Lung microvascular endothelial cell (primary cell): ENCODE measurements around the gene OSR1. TPM values are rescaled to one million over a fixed set of nuclear protein-coding genes. Genes with fewer than 3 reads are reported as not detected.
A peak's percentile ranks its signal among the peaks of the same experiment; 100 is the strongest.

Experiments
- DNase-seq, 2 donors: peaks; one replicate each; pipeline versions ENCODE4 v3.0.0 to v3.0.0-alpha.2; 2010; ENCODE audit warnings: low read depth in 2 of 2
- total RNA-seq: library from RNA; depleted of rRNA; stranded (reverse); fragments of >200 nt; gene quantifications from 2 replicates; pipeline ENCODE4 v1.2.1, GENCODE V29; 2014

OSR1 gene
- total RNA-seq, 1 donor from 2014 or later = 1.6 TPM

DNA sequence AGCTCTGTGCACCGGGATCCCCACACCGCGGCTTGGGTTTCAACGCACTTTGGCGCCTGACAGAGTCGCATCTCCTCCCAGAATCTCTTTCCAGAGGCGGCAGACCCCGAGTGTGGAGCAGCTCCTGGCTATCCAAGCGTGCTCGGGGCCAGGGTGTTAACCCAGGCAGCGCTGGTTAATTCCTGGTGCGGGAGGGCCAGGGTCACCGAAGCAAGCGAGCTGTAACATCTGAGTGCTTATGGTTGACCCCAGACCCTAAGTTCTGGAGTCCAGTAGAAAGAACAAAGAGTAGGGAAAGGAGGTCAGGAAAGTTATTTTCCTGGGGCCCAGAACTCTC is 566 bp upstream of the OSR1 start:
- DNase-seq = no peak

GRCh38 chr2:19357402-19358241 is 801 bp downstream of the OSR1 start:
- no peak for DNase-seq

DNA sequence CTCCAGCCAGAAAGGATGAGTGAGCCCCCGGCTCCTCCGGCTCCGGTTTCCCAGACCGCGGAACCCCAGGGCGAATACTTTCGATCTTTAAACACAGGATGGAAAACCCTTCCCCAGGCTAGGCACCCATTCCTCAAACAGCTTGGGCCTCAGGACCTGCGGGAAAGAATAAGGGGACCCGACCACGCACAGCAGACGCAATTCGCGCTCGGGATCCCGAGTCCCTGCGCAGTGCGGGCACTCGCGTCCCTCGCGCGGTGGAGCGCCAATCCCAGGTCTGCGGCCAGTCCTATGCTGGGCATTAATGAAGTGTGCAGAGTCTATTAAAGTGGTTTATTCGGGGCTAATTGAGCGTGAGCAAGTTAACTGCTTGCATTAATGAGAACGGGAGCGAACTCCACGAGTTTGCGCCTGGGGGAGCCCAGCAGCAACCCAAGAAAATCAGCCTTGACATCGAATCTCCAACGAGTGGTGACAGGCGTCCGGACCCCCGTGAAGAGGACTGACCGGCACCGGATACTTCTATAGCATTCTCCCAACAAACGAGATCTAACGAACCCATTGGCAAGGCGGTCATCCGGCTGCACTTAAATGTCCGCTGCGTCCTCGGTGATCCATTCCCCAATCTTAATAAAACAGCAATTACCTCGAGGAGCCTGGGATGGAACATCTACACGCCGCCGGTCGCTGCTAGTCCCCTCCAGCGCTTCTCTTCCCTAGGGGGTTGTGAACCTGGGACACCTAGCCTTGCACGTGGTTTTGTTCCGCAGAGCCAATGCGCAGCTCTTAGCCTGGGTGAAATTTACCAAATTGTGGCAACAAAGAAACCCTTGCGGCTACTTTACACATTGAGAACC is 1.6 kb downstream of the OSR1 start:
- DNase-seq = no peak

DNA sequence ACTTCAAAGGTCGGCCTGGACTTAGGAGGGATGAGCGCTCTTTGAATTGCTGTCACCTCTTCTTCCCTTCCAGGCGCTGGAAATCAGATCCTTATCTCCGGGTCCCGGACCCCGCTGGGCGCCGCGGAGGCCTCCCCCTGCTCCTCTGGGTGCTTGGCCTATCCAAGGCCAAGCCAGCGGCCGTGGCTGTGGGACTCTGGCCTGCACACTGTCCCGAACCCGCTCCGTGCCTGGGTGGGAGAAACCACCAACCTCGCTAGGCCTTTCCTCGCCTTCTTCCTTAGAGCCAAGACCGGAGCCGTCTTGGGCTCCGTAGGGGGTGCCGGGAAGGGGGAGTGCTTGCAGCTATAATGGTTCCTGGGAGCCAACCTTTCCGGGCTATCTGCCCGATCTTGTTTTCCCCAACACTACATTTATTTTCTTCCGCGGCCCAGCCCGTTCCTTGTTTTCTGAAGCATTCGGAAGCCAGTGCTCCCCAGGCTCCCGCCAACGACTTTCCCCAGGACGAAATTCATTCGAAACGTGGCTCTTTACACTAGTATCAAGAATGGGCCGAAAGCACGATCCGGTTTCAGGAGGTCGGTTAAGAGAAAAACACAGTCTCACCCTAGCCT is 2.4 kb downstream of the OSR1 start:
- DNase-seq = no peak

GRCh38 chr2:19355416-19355821 is 3.0 kb downstream of the OSR1 start:
- DNase-seq = no peak

DNA sequence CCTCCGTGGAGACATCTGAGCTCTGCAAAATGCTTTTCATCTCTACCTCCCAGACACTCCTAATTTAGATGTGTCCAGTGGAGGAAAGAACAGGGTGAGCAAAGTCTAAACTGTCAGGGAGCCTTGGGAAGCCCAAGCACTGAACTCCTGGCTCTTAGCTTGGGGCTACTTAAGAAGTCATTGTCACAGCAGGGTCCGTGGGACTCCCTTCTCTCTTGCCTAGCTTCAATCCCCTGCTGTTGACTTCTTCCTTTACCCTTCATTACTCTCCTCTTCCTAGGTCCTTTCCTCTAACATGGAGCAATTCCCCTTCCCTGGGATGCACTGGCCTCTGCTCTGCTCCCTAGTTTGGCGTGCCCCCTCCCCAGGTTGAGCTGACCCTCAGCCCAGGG is 3.4 kb downstream of the OSR1 start:
- no peak for DNase-seq

GRCh38 chr2:19353721-19354050 is 4.7 kb downstream of the OSR1 start:
- DNase-seq = no peak

DNA sequence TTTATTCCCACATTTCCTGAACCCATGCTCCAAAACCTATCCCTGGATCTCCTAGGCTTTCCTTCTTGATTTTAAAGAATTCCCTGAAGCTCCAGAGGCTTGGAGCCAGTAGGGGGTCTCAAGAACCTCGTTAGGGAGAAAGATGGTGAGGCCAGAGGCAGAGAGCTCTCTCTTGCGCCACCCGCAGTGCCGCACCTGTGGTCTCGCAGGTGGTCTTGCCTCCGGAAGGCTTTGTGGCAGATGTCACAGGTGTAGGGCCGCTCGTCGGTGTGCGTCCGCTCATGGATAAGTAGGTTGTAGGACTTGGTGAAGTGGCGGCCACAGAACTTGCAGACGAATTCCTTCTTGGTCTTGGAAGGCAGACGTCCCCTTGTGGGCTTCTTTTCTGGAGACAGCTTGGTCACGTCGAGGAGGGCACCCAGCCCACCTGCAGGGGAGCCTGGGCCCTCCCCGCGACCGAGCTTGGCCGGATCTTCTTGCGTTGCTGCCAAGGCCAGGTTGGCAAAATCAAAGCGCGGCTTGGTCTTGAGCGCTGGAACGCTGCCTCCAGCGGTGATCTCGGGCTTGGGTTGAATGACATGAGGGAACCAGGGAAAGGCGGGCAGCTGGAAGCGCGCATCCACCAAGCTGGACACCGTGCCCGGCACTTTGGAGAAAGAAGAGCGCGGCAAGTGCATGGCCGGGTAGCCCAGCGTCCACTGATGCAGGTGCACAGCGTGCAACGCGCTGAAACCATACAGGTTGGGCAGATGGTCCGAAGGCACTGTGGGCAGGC is 5.3 kb downstream of the OSR1 start:
- no peak for DNase-seq

DNA sequence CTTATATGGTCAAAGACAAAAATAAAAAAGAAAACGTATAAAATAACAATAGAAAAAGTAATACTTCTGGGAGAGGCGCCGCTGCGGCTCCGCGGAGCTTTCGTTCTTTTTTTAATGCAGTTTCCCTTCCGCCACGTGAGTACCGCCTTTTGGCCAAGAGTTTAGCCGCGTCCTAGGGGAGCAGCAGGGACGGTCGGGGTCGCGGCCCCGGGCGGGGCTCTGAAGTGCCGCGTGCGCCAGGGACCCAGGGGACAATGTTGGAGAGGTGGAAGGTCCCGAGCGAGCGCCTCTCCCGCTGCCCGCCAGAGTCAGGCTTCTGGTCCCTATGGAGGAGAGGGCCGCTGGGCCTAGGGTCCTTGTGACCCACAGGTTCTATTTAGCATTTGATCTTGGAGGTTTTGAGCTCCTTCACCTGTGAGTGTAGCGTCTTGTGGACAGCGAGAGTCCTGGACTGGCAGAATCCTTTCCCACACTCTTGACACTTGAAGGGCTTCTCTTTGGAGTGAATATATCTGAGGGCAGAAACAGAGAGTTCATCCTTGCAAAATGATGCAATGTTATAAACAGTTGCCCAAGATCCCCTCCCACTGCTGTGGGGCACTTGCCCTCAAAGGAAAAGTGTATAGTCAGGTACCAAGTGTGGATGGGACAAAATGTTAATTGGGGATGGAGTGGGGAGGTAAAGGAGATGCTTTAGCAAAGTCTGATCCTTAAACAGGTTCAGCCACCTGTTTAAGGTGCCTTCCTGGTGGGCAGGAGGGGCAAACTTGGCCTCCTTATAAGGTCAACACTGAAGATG is 6.3 kb downstream of the OSR1 start:
- DNase-seq = no peak

DNA sequence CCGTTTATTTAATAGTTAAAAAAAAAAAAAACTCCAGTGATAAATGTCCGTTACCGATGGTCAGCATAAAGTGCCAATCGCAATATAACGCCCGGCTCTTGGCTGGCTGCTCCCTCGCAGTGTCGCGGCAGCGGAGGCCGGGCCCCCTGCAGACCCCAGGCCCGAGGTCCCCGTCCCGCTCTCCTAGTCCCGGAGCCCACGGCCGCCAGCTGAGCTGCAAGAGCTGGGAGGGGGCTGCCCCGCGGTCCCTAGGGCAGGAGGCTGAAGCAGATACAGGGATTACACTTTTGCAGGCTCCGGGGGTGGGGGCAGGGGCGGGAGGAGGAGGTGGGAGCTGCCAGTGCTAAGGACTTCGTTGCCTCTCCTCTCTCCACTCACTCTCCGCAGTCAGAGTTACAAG is 6.9 kb downstream of the OSR1 start:
- no peak for DNase-seq

DNA sequence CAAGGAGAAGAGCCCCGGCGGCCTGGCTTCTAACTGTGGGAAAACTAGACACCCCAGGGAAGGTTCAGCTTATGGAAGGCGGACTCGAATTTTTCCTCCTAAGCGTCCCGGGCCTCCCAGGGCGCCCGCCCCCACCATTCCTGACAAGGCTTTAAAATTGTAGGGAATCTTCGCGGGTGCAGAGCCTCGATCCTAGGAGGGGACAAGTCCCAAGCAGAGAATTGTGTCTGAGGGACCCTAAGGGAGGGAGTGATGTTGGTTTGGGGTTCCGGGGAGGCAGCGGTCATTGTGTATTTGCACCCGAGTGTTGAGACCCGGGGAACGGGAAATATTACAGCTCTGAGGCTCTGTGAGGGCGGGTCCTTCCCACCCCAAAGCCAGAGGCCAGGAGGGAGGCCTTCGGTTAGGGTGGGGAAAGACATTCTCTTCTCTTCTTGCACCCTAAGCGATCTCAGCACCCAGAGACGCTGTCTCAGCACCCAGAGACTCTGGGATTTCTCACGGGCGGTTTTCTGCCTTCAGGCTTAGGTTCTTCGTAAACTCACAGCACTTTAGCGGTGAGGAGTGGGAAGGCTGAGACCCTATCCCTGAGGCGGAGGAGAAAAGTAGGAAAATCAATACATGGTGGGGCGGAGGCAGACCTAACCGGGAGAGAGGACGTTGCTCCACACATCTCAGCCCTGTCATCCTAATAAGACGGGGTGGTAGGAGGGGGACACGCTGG is 7.6 kb downstream of the OSR1 start:
- no peak for DNase-seq

GRCh38 chr2:19349911-19350677 is 8.3 kb downstream of the OSR1 start:
- DNase-seq = peak; percentile 36 to 58

DNA sequence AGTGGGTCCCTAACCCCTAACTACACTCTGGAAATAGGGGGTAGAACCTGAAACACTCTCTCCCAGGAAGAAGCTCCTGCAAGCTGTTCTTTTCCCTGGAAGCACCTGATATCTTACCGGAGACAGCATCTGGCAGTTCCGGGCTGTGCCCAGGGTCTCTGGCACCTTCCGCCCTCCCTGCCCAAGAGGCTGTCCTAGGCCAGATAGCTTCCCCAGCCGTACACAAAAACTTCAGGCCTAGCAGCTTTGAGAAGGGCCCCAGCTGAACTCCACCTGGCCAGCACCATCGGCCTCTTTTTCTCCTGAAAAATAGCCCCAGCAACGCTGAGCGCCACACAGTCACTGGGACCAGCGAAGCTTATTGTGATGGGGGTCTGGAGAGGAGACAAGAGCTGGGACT is 9.7 kb downstream of the OSR1 start:
- DNase-seq = no peak

DNA sequence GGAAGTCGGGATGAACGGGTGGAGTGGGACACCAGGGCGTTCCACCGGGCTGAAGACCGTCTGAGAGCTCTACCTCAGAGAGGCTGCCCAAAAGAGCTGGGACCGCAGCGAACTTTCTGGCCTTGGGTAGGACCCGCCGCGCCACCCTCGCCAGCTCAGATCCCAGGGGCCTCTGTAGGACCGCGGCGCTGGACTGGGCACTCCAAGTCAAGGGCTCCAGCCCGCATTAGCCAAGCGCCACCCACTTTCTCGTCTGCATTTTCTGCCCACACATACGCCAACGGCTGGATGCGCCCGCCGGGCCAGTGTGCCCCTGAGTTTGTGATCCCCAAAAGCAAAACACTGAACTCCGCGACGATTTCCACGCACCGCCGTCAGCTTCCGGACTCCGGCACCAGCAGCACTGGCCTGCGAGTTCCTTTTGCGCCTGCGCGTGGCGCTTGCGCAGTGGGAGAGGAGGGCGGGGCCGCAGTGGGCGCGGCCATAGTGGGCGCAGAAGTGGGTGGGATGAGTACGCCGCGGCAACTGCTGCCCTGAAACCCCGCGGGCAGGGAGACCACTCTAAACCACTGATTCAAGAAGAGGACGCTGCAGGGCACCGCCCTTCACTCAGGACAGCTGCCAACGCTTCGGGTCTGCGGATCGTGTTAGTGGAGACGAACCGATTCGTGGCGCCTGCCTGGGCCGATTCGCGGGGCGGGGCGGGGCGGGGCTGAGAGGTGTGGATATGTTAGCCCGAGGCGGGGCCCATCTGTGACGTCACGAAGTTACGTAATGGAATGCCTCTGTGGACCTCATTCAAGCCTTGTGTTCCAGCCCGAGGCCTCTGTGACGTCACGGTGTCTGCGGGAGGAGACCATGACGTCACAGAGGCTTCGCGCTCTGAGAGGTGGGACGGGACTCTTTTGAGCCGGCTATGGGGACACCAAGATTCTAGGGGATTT is 10.5 kb downstream of the OSR1 start:
- peak; percentile 96 to 97 for DNase-seq

DNA sequence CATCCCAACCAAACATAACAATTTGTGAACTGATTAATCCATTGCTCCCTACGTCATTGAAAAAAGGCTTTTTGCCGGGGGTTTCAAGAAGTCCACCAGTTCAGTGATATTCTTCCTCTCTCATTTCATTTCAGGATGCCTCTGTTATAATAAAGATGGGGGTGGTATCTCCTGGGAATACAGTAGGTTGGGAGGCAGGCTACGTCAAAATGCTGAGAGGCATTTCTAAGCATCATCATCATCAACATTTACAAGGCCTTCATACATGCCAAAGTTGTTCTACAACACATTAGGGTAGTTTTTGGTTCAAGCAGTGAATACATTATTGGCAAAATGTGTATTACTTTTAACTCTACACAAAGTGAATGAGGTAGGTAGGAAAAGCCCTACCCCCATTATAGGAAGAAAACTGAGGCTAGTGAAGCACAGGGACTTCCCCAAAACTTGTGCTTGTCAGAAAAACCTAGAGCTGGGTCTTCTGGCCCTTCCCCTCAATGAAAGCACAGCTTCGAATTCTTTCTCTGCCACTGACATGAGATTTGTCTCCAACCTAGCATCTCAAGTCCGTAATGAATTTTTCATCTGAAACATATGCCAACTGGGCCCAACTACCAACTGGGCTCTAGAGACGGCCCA is 11.3 kb downstream of the OSR1 start:
- DNase-seq = no peak

DNA sequence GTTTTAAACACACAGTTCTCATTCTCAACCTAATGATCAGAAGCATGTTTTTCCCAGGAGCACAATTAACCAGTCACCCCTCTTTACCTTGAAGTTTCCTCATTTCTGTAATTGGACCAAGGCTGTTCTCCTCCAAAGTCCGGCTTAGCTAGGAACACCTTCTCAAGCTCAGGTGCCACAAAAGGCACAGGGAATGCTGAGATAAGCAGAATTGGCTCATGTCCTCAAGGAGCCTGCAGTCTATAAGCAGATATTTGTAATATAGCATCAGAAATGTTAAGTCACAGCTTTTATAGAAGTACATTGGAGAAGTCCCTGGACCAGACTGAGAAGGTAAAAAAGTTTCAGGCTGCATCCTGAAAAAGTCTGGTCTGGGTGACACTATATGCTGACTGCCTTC is 20.7 kb downstream of the OSR1 start:
- DNase-seq = no peak

DNA sequence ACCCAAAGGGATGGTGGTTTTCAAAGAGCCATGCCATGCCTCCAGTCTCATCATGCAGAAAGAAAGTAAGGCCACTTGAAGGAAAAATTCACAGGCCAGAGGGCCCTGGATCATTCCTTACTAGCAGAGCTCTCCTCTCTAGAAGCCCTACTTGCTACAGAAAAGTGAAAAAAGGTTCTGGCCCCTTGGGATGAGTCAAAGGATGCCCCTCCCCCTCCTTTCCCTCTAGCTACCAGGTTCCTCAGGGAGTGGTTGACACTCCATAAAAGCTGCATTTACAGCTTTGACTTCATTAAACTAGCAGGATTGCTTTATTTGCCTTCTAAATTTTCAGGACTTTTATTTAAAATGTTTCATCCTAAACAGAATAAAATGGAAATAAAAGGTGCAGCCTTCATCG is 21.2 kb downstream of the OSR1 start:
- DNase-seq = no peak

GRCh38 chr2:19336781-19337180 is 21.6 kb downstream of the OSR1 start:
- DNase-seq = no peak
